ENCODE data around the gene DOLK. TPM values are rescaled to one million over a fixed set of nuclear protein-coding genes. Genes with fewer than 3 reads are reported as not detected.

The DOLK gene
- total RNA-seq, 1 donor from 2014 or later = 14.4 TPM

DNA sequence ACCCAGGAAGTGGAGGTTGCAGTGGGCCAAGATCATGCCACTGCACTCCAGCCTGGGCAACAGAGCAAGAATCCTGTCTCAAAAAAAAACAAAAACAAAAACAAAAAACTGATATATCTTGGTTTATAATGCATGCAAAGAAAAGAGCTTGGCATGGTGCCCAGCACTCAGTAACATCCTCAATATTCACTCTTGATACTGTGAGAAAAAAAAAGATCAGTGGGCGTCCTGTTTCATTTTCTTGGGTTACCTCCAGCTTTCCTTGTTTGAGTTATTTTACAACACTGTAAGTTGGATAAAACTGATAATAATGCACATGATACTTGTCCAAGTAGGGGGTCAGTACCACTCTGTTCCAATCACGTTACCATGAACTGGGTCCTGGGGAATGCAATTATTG, 18.8 kb downstream of the DOLK start:
- Histone ChIP-seq H3K27me3 (ENCODE audit: low read depth) (no peaks in the 10 kb centered on the region), H3K36me3 (peaks cover 13% of the 10 kb centered on the region), H3K9me3 (no peaks in the 10 kb centered on the region), H3K4me3 (no peak overlapping the region), H3K4me1 (peaks cover 10% of the 10 kb centered on the region), H3K27ac (no peak overlapping the region)
- DNase-seq (no peak), ATAC-seq (no peak)
- TF ChIP-seq CTCF (IDR thresholded peaks at IDR 0.05) = no peak
- intact Hi-C loops (cut with DNase I) = loop anchor here (10.0 kb wide), 1 partner anchor 64 kb away; no protein-coding TSS in a partner anchor

- peak; percentile 59 for DNase-seq
- Histone ChIP-seq H3K4me3 (no peak overlapping the region), H3K4me1 (peaks cover 17% of the 10 kb centered on the region), H3K36me3 (peaks cover 8% of the 10 kb centered on the region), H3K9me3 (no peaks in the 10 kb centered on the region), H3K27me3 (ENCODE audit: low read depth) (no peaks in the 10 kb centered on the region), H3K27ac (peak overlapping the region; percentile 31)
- ATAC-seq = peak; percentile 82 to 88
- intact Hi-C loops (cut with DNase I) = loop anchor here (10.0 kb wide), 1 partner anchor 63 kb away; no protein-coding TSS in a partner anchor
- TF ChIP-seq CTCF (IDR thresholded peaks at IDR 0.05) = peak; percentile 81
Observed at GRCh38 chr9:128927731-128928411, 19.5 kb downstream of the DOLK start.

DNA sequence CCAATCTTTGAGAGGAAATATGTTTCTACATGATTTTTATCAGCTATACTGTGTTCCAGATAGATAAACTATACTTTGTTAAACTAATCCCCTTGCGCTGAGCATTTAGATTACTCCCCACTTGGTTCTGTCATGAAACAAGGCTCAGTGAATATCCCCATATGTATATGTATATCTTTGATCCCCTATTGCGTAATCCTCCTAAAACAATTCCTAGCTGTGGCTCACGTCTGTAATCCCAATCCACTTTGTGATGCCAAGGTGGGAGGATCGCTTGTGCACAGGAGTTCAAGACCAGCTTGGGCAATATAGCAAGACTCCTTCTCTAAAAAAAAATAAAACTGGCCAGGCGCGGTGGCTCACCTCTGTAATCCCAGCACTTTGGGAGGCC, 23.9 kb downstream of the DOLK start:
- no peak overlapping the region for H3K27ac ChIP-seq
- H3K9me3 ChIP-seq = no peaks in the 10 kb centered on the region
- H3K4me3 ChIP-seq = no peak overlapping the region
- intact Hi-C loops (cut with DNase I) = loop anchor here (10.0 kb wide), 1 partner anchor 59 kb away; no protein-coding TSS in a partner anchor
- no peak for TF ChIP-seq CTCF (IDR thresholded peaks at IDR 0.05)
- DNase-seq = no peak
- no peak for ATAC-seq
- peaks cover 46% of the 10 kb centered on the region for H3K4me1 ChIP-seq
- H3K27me3 ChIP-seq (ENCODE audit: low read depth) = no peaks in the 10 kb centered on the region
- H3K36me3 ChIP-seq = no peaks in the 10 kb centered on the region

GRCh38 chr9:128921881-128922763, 25.3 kb downstream of the DOLK start:
- DNase-seq = peak; percentile 73
- Histone ChIP-seq H3K27ac (peak overlapping the region; percentile 89), H3K9me3 (no peaks in the 10 kb centered on the region), H3K36me3 (peaks cover 11% of the 10 kb centered on the region), H3K4me1 (peaks cover 45% of the 10 kb centered on the region), H3K4me3 (peak overlapping the region; percentile 62), H3K27me3 (ENCODE audit: low read depth) (no peaks in the 10 kb centered on the region)
- intact Hi-C loops (cut with DNase I) = loop anchor here (10.0 kb wide), 1 partner anchor 57 kb away; no protein-coding TSS in a partner anchor
- ATAC-seq = peak; percentile 85 to 88
- TF ChIP-seq CTCF (IDR thresholded peaks at IDR 0.05) = no peak

DNA sequence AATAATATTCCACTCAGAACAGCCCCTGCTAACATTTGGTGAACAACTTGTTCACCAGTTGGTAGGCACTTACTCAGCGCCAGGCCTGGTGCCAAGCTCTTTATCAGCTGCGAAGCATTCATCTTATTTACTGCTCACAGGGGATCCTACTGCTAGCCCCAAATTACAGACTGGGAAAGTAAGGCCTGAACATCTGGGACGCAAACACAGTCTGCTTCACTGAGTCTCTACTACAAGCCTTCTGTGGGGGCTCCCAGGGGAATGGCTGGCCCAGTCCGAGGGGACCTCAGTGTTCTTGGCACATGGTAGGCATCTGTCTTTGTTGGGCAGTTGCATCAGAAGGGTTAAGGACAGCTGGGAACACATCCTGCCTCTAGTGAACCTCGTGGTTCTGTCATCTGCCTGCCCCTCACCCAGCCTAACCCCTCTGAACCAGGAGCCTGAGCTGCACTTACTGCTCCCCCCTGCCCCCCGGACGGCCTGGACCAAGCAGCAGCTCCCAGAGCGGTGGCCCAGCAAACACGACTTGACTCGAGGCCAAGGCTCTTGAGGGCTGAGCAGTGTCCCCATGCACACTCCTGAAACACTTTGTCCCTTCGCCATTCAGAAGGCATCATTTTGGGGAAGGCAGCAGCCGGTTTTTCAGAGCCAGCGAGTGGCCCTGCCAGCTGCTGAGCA, 26.9 kb downstream of the DOLK start, which contains the start of gene PHYHD1:
TSS of gene PHYHD1 (plus strand) at position 602 of the 678 bp plus-strand sequence. CDS start 1,342 bp downstream, outside the sequence.
- H3K27me3 ChIP-seq (ENCODE audit: low read depth) = no peaks in the 10 kb centered on the region
- TF ChIP-seq CTCF (IDR thresholded peaks at IDR 0.05) = no peak
- intact Hi-C loops (cut with DNase I) = loop anchor here (10.0 kb wide), 1 partner anchor 56 kb away; no protein-coding TSS in a partner anchor
- peaks cover 23% of the 10 kb centered on the region for H3K36me3 ChIP-seq
- H3K4me1 ChIP-seq = peaks cover 61% of the 10 kb centered on the region
- DNase-seq (peak; percentile 76), ATAC-seq (peak; percentile 37 to 48)
- no peaks in the 10 kb centered on the region for H3K9me3 ChIP-seq
- H3K4me3 ChIP-seq = peak within 1 kb of the TSS; percentile 62
- H3K27ac ChIP-seq = peak within 1 kb of the TSS; percentile 89
